Measurements from ENCODE around the gene HS1BP3.

DNA sequence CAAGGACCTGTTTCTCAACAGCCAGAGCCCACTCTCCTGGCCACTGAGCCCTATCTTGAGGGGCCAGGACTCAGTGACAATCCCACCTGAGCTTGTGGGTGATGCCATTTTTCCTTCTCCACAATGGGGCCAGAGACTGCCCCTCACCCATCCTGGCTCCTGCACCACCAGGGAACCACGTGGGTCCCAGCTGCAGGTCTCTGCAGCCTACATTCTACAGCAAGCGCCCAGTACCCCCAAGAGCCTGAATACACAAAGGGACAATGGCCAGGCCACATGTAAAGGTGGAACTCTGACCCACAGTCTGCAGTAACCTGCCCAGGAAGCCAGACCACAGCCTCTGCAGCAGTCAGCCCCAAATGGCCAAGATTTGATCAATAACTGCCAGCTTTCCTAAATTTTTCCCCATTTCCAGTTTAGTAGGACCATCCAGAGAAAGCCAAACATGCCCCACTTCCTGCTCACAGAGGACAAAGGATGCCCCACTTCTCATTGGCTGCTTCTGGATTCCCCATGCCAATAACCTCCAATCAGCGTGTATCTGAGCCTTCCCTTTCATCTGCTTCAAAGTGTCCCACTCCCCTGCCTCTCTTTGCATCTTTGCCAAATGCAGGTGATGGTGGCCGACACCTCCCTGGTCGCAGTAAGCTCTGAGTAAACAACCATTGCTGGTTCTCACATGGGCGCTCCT, 19.1 kb downstream of the HS1BP3 start:
- TF ChIP-seq, protein P1, sequence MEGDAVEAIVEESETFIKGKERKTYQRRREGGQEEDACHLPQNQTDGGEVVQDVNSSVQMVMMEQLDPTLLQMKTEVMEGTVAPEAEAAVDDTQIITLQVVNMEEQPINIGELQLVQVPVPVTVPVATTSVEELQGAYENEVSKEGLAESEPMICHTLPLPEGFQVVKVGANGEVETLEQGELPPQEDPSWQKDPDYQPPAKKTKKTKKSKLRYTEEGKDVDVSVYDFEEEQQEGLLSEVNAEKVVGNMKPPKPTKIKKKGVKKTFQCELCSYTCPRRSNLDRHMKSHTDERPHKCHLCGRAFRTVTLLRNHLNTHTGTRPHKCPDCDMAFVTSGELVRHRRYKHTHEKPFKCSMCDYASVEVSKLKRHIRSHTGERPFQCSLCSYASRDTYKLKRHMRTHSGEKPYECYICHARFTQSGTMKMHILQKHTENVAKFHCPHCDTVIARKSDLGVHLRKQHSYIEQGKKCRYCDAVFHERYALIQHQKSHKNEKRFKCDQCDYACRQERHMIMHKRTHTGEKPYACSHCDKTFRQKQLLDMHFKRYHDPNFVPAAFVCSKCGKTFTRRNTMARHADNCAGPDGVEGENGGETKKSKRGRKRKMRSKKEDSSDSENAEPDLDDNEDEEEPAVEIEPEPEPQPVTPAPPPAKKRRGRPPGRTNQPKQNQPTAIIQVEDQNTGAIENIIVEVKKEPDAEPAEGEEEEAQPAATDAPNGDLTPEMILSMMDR (conservative IDR thresholded peaks at IDR 0.05; ENCODE audit: low read depth, low read length): no peak
- TF ChIP-seq EZH2 (IDR thresholded peaks at IDR 0.05; ENCODE audit: low read length, unreplicated experiment): no peak
- TF ChIP-seq EZH2phosphoT487 (IDR thresholded peaks at IDR 0.05; ENCODE audit: borderline replicate concordance, low read length): no peak

All from PC-3 (cell line).